GM12801 (cell line): ENCODE data around the gene CACNA1S.

Experiments used
- TF ChIP-seq, protein P1 (sequence below): IDR thresholded peaks from one replicate; pipeline ENCODE4 v1.5.1; 2011; ENCODE audit warnings: control low read depth; ENCODE audit not compliant: insufficient read length; ENCODE audit errors: extremely low read depth

The CACNA1S gene

DNA sequence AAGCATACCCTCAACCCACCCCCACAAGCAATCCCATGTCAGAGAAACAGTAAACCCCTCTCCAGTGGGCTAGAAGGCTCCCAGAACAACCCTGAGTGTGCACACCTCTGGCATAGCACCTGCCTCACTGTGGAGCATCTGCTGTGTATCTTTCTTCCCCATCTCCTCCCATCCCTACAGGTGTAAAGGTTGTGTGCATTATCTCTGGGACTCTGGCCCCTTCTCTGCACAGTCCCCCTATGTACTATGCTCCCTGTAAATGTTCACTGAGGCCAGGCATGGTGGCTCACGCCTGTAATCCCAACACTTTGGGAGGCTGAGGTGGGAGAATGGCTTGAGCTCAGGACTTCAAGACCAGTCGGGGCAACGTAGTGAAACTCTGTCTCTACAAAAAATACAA lies 700 bp upstream of the CACNA1S start:
- TF ChIP-seq, protein P1, sequence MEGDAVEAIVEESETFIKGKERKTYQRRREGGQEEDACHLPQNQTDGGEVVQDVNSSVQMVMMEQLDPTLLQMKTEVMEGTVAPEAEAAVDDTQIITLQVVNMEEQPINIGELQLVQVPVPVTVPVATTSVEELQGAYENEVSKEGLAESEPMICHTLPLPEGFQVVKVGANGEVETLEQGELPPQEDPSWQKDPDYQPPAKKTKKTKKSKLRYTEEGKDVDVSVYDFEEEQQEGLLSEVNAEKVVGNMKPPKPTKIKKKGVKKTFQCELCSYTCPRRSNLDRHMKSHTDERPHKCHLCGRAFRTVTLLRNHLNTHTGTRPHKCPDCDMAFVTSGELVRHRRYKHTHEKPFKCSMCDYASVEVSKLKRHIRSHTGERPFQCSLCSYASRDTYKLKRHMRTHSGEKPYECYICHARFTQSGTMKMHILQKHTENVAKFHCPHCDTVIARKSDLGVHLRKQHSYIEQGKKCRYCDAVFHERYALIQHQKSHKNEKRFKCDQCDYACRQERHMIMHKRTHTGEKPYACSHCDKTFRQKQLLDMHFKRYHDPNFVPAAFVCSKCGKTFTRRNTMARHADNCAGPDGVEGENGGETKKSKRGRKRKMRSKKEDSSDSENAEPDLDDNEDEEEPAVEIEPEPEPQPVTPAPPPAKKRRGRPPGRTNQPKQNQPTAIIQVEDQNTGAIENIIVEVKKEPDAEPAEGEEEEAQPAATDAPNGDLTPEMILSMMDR: no peak

DNA sequence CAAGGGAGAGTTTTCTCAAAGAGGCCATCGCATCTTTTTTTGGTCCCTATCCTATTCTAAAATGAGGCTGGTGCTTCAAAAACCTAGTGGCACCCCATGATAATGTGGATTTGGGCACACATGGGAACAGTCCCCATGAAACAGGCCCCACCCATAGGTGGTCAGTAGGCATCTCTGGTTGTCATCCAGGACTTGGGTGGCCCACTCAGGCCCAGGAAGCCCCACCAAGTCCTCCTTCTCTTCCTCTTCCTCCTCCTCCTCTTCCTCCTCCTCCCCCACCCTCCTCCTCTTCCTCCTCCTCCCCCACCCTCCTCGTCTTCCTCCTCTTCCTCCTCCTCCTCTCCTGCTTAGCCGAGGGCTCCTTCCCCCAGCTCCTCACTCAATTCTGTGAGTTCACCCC lies 554 bp downstream of the CACNA1S start:
- TF ChIP-seq, protein P1: no peak

DNA sequence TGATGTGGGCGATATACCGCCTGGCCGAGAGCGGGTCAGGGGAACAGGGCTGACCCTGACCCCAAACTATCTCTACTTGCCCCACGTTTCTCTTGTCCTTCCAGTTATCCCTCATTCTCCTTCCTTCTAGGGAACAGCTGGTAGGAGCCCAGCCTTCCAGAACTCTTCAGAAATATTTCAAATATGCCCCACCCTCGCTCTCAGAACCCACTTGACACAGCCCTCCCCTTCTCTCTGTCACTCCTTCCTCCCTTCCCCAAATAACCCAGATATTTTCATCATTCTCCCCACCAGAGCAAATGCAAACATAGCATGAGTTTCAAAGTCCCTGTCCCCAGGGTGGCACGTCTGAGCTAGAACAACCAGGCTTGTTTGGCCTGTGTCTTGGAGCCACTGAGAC lies 1.1 kb downstream of the CACNA1S start:
- TF ChIP-seq, protein P1: no peak

DNA sequence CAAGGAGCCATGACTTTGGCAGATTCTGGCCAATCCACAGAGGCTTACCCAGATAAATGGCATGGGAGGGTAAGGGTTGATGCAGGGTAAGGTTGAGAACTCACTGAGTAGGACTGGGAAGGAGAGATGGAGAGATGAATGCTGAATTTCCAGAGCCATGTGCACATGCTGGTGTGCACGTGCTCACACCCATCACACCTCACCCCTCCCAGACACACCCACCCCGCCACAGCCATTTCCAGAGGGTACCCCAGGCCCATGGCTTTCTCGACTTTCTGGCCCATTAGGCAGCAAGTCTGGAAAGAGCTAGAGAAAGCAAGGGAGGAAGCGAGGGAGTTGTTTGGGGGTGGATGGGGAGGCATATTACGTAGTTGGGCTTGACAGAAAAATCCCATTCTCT lies 1.6 kb downstream of the CACNA1S start:
- TF ChIP-seq, protein P1: no peak

DNA sequence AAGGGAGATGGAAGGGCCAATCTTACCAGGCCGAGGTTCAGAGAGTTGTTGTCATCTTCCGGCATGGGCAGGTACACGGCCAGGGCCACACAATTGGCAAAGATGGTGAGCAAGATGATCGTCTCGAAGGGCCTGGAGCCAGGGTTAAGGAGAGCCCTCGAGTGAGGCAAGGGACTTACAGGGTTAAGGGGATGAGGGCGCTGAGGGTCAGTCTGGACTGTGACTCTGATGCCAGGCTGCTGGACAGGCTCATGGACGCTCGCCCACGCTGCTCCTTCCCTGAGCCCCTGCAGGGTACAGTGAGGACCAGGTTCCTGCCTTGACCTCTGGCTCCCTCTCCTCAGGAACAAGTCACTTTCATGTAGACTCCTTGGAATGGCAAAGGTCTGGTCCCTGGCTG lies 2.1 kb downstream of the CACNA1S start:
- TF ChIP-seq, protein P1: no peak

DNA sequence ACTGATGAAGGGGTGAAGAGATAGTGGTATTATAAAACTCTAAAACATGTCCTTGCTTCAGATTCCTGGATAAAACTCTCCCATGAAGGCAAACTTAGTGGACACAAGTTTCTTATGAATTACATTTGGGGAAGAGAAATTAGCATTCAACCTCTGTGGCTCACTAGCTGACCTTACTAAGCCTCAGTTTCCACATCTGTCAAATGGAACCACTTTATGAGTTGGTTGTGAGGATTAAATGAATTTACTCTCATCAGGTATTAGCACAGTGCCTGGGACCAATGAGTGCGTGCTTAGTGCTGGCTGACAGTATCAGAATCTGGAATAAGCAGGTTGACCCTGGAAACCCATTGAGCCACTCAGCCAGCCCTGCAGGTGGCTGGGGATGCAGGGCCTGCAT lies 2.6 kb downstream of the CACNA1S start:
- TF ChIP-seq, protein P1: no peak

DNA sequence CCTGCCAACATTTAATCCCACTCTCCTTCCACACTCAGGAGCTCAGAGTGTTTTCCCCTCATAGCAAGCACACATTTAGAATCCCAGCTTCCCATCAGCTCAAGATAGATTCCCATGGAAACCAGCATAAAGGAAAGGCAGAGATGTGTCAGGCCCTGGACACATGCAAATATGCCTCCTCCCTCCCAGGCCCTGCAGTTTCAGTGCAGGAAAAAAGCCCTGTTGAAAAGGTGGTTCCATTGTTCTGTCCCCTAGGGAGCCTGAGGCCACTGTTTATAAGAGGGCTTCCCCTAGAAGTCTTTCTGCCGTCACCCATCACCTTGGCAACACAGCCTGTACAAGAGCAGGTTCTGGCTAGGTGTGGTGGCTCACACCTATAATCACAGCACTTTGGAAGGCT lies 3.6 kb downstream of the CACNA1S start:
- TF ChIP-seq, protein P1: no peak

DNA sequence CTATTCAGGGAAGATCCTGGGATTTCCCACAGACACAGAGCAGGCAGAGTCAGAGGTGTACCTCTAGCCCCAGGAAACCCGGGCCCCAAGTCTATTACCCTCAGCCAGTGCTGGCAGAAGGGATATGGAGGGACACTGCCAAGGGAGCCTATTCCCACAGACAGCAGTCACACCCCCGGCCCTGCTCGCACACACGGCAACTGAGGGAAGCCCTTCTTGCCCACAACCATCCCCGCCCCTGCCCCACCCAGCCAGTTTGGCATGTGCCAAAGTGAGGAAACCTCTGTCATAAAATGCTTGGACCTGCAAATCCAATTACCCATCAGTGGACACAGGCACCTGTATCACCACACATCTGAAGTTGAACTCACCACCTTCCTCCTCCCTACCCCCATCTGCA lies 6.5 kb downstream of the CACNA1S start:
- TF ChIP-seq, protein P1: no peak
